H1 (cell line): ENCODE data around the gene FREM2. TPM values are rescaled to one million over a fixed set of nuclear protein-coding genes. Genes with fewer than 3 reads are reported as not detected.

Experiments
- CTCF ChIA-PET: fragments of 300-600 bp; sonication (Branson Sonifier 250); formaldehyde crosslinking; loops from one replicate; lab custom pipeline; 2021; ENCODE audit not compliant: partially characterized antibody; lab: Charles Lee
- POLR2A ChIA-PET: fragments of 300-600 bp; sonication (Branson Sonifier 250); formaldehyde crosslinking; loops from one replicate; lab custom pipeline; 2021; ENCODE audit warnings: inconsistent platforms; ENCODE audit not compliant: partially characterized antibody; lab: Charles Lee
- DNase-seq, 2 experiments: peaks; one replicate each; pipeline versions ENCODE4 v3.0.0 to v3.0.0-alpha.2; 2010 to 2022; ENCODE audit warnings: low spot score in 2 of 2, low read depth in 1 of 2, mixed read lengths in 1 of 2
- FAIRE-seq: peaks from 2 replicates; lab custom pipeline; 2011; peaks lifted over from hg19 to GRCh38; lab: Jason Lieb, UNC
- H2AFZ ChIP-seq: 2 replicates; pipeline ENCODE4 v1.8.1; 2012; ENCODE audit warnings: low read length, inconsistent platforms
- H2AK5ac ChIP-seq: 2 replicates; pipeline ENCODE4 v1.6.1; 2013; ENCODE audit warnings: low read depth, low read length
- H2BK120ac ChIP-seq: replicated peaks from 2 replicates; pipeline ENCODE3; 2013; ENCODE audit warnings: low read depth, low read length, inconsistent platforms
- H2BK12ac ChIP-seq: 2 replicates; pipeline ENCODE4 v1.6.1; 2013; ENCODE audit warnings: low read depth, low read length
- H2BK15ac ChIP-seq: 2 replicates; pipeline ENCODE4 v1.6.1; 2013; ENCODE audit warnings: low read length
- H2BK20ac ChIP-seq: 2 replicates; pipeline ENCODE4 v1.6.1; 2013; ENCODE audit warnings: low read length
- H2BK5ac ChIP-seq: 2 replicates; pipeline ENCODE4 v1.6.1; 2013; ENCODE audit warnings: low read depth, low read length
- H3K14ac ChIP-seq: 2 replicates; pipeline ENCODE4 v1.6.1; 2013; ENCODE audit warnings: inconsistent platforms; ENCODE audit not compliant: insufficient read length
- H3K18ac ChIP-seq: 2 replicates; pipeline ENCODE4 v1.6.1; 2013; ENCODE audit warnings: low read length; ENCODE audit errors: extremely low read depth
- H3K23ac ChIP-seq: 2 replicates; pipeline ENCODE4 v1.6.1; 2013; ENCODE audit warnings: inconsistent platforms; ENCODE audit not compliant: insufficient read length
- H3K23me2 ChIP-seq: 2 replicates; pipeline ENCODE4 v1.6.1; 2013; ENCODE audit warnings: low read depth, low read length
- H3K27ac ChIP-seq: 2 replicates; pipeline ENCODE4 v1.6.1; 2011; ENCODE audit warnings: low read depth, low read length, inconsistent platforms
- H3K27me3 ChIP-seq, 4 experiments: replicated peaks in 1 of 4; 1 replicate in 1 of 4; 2 replicates in 3 of 4; pipeline versions ENCODE4 v1.6.1 to v1.8.1; 2011 to 2013; ENCODE audit warnings: low read length in 3 of 4, mild to moderate bottlenecking in 3 of 4, inconsistent platforms in 2 of 4, mixed read lengths in 2 of 4, moderate library complexity in 1 of 4; ENCODE audit not compliant: control insufficient read depth in 3 of 4, insufficient read depth in 3 of 4; ENCODE audit errors: extremely low read depth in 1 of 4
- H3K36me3 ChIP-seq, 4 experiments: 2 replicates each; pipeline versions ENCODE4 v1.6.1 to v1.8.1; 2011 to 2013; ENCODE audit warnings: mild to moderate bottlenecking in 4 of 4, low read length in 3 of 4, moderate library complexity in 2 of 4, control low read depth in 1 of 4, inconsistent platforms in 1 of 4; ENCODE audit not compliant: insufficient read depth in 4 of 4, control insufficient read depth in 2 of 4
- H3K4ac ChIP-seq: replicated peaks from 2 replicates; pipeline ENCODE3; 2013; ENCODE audit warnings: low read length, low read depth, mixed read lengths, inconsistent platforms; ENCODE audit not compliant: insufficient read length
- H3K4me1 ChIP-seq, 4 experiments: replicated peaks in 1 of 4; 1 replicate in 1 of 4; 2 replicates in 3 of 4; pipeline versions ENCODE4 v1.6.1 to v1.8.1; 2011 to 2013; ENCODE audit warnings: low read length in 3 of 4, inconsistent platforms in 2 of 4, mixed read lengths in 1 of 4; ENCODE audit not compliant: insufficient read depth in 4 of 4, control insufficient read depth in 3 of 4
- H3K4me2 ChIP-seq, 2 experiments: 2 replicates each; pipeline versions ENCODE4 v1.6.1 to v1.8.1; 2011 to 2013; ENCODE audit warnings: low read depth in 2 of 2, low read length in 2 of 2, control low read depth in 1 of 2, inconsistent platforms in 1 of 2, mild to moderate bottlenecking in 1 of 2; ENCODE audit not compliant: insufficient read depth in 1 of 2
- H3K4me3 ChIP-seq, 4 experiments: fragments of 200-600, 300-600 bp in 1 of 4; sonication (generic), shearing (Covaris generic), sonication (Bioruptor Twin) in 1 of 4; 2 replicates each; pipeline versions ENCODE4 v1.5.1 to v1.8.1; 2011 to 2016; ENCODE audit warnings: low read length in 4 of 4, low read depth in 3 of 4, control low read depth in 2 of 4, inconsistent platforms in 2 of 4, mild to moderate bottlenecking in 2 of 4, mixed read lengths in 1 of 4, moderate library complexity in 1 of 4; ENCODE audit not compliant: insufficient read depth in 2 of 4; ENCODE audit errors: extremely low read depth in 1 of 4
- H3K56ac ChIP-seq: replicated peaks from 2 replicates; pipeline ENCODE3; 2013; ENCODE audit warnings: low read depth, mild to moderate bottlenecking, mixed read lengths, low read length, inconsistent platforms; ENCODE audit not compliant: insufficient read length
- H3K79me1 ChIP-seq: 2 replicates; pipeline ENCODE4 v1.6.1; 2013; ENCODE audit warnings: low read depth, low read length, control low read depth
- H3K79me2 ChIP-seq, 2 experiments: 2 replicates each; pipeline versions ENCODE4 v1.6.1 to v1.8.1; 2012 to 2013; ENCODE audit warnings: low read length in 2 of 2, mild to moderate bottlenecking in 2 of 2, inconsistent platforms in 1 of 2; ENCODE audit not compliant: insufficient read depth in 2 of 2, control insufficient read depth in 1 of 2
- H3K9ac ChIP-seq, 4 experiments: replicated peaks in 1 of 4; 1 replicate in 1 of 4; 2 replicates in 3 of 4; pipeline versions ENCODE4 v1.6.1 to v1.8.1; 2011 to 2013; ENCODE audit warnings: low read depth in 3 of 4, low read length in 3 of 4, control low read depth in 2 of 4, mild to moderate bottlenecking in 2 of 4, moderate library complexity in 2 of 4, inconsistent platforms in 1 of 4; ENCODE audit errors: extremely low read depth in 1 of 4
- H3K9me3 ChIP-seq, 2 experiments: 2 replicates each; pipeline versions ENCODE4 v1.6.1 to v1.8.1; 2012 to 2013; ENCODE audit warnings: mild to moderate bottlenecking in 2 of 2, moderate library complexity in 2 of 2, control low read depth in 1 of 2, inconsistent platforms in 1 of 2, low read depth in 1 of 2, low read length in 1 of 2, mixed read lengths in 1 of 2; ENCODE audit not compliant: insufficient read depth in 2 of 2
- H4K20me1 ChIP-seq, 2 experiments: replicated peaks in 1 of 2; 2 replicates each; pipeline versions ENCODE3 to v1.8.1; 2011 to 2013; ENCODE audit warnings: inconsistent platforms in 2 of 2, low read length in 2 of 2, mild to moderate bottlenecking in 1 of 2; ENCODE audit not compliant: insufficient read depth in 2 of 2, control insufficient read depth in 1 of 2
- H4K5ac ChIP-seq: 2 replicates; pipeline ENCODE4 v1.6.1; 2013; ENCODE audit warnings: low read length, low read depth, mixed read lengths, inconsistent platforms; ENCODE audit not compliant: insufficient read length
- H4K8ac ChIP-seq: 2 replicates; pipeline ENCODE4 v1.8.0; 2013; ENCODE audit warnings: mild to moderate bottlenecking, moderate library complexity, low read length, inconsistent platforms; ENCODE audit not compliant: insufficient read depth; ENCODE audit errors: extremely low read depth
- H4K91ac ChIP-seq: replicated peaks from 2 replicates; pipeline ENCODE3; 2013; ENCODE audit warnings: low read length, mixed read lengths, inconsistent platforms; ENCODE audit not compliant: insufficient read length
- ASH2L ChIP-seq: fragments of 200-600, 300-600 bp; sonication (generic); IDR thresholded peaks from one replicate; pipeline ENCODE4 v1.7.1; 2017; ENCODE audit warnings: low read length
- BCL11A ChIP-seq, 2 experiments: IDR thresholded peaks; one replicate each; pipeline ENCODE4 v1.6.1; 2011; ENCODE audit warnings: low read depth in 2 of 2, low read length in 2 of 2, mild to moderate bottlenecking in 2 of 2
- CREB1 ChIP-seq: IDR thresholded peaks from 2 replicates; pipeline ENCODE4 v1.6.1; 2012; ENCODE audit warnings: inconsistent platforms
- CTBP2 ChIP-seq: IDR thresholded peaks from 2 replicates; pipeline ENCODE4 v1.7.0; 2011; ENCODE audit warnings: borderline replicate concordance, mild to moderate bottlenecking, moderate library complexity, mixed read lengths, low read length; ENCODE audit not compliant: insufficient read depth, insufficient read length
- EZH2 ChIP-seq: fragments of 200-600 bp; sonication (generic); IDR thresholded peaks from 2 replicates; pipeline ENCODE4 v1.7.1; 2012; ENCODE audit warnings: low read depth, mild to moderate bottlenecking, moderate library complexity, low read length, inconsistent platforms; ENCODE audit not compliant: severe bottlenecking
- GTF2F1 ChIP-seq: IDR thresholded peaks from 2 replicates; pipeline ENCODE4 v1.6.1; 2012; ENCODE audit warnings: low read depth, low read length, improper control_type of control experiment, borderline replicate concordance
- JUND ChIP-seq: IDR thresholded peaks from 2 replicates; pipeline ENCODE4 v1.6.1; 2011; ENCODE audit warnings: mild to moderate bottlenecking, improper control_type of control experiment, low read length
- KDM1A ChIP-seq: fragments of 200-600, 300-600 bp; sonication (generic); IDR thresholded peaks from 2 replicates; pipeline ENCODE4 v1.7.1; 2016; ENCODE audit warnings: mild to moderate bottlenecking, low read length, borderline replicate concordance
- KDM4A ChIP-seq: IDR thresholded peaks from one replicate; pipeline ENCODE4 v1.7.1; 2012; ENCODE audit warnings: low read depth, mild to moderate bottlenecking, moderate library complexity, low read length, inconsistent platforms; ENCODE audit not compliant: severe bottlenecking
- POLR2A ChIP-seq, 2 experiments: IDR thresholded peaks; 1 replicate in 1 of 2; 2 replicates in 1 of 2; pipeline ENCODE4 v1.6.1; 2011; ENCODE audit warnings: low read depth in 2 of 2, low read length in 2 of 2, mild to moderate bottlenecking in 2 of 2; ENCODE audit errors: control extremely low read depth in 1 of 2
- POLR2AphosphoS5 ChIP-seq: IDR thresholded peaks from 2 replicates; pipeline ENCODE4 v1.6.1; 2011; ENCODE audit warnings: low read depth, low read length
- SIN3A ChIP-seq, 2 experiments: IDR thresholded peaks in 1 of 2; conservative IDR thresholded peaks in 1 of 2; 2 replicates each; pipeline ENCODE4 v1.6.1; 2011 to 2012; ENCODE audit warnings: low read length in 2 of 2, improper control_type of control experiment in 1 of 2, low read depth in 1 of 2, mild to moderate bottlenecking in 1 of 2
- SIRT6 ChIP-seq: IDR thresholded peaks from one replicate; pipeline ENCODE4 v1.7.1; 2012; ENCODE audit warnings: low read length, inconsistent platforms
- ZNF274 ChIP-seq: IDR thresholded peaks from 2 replicates; pipeline ENCODE4 v1.7.0; 2012; ENCODE audit warnings: low read length, borderline replicate concordance; ENCODE audit errors: extremely low read depth
- WGBS, 2 experiments: shearing (Covaris generic) in 1 of 2; methylation state at CpG; one replicate each; pipeline versions ENCODE4 v1.1.6 to v1.1.7; 2013 to 2015; ENCODE audit warnings: low lambda C conversion rate in 2 of 2, mixed read lengths in 2 of 2, inconsistent platforms in 1 of 2, low coverage in 1 of 2, missing lambda C conversion rate in 1 of 2; ENCODE audit not compliant: insufficient replicate concordance in 2 of 2, insufficient coverage in 1 of 2, insufficient read length in 1 of 2; ENCODE audit errors: extremely low coverage in 1 of 2, missing lambda C conversion rate in 1 of 2; 5-methylcytosine and 5-hydroxymethylcytosine counted together
- polyA plus RNA-seq, 7 experiments: library from polyadenylated mRNA; depleted of rRNA in 3 of 7; stranded (reverse) in 5 of 7; unstranded in 2 of 7; fragments of >200 nt in 5 of 7; fragments of 200-250 nt in 2 of 7; gene quantifications; 1 replicate in 5 of 7; 2 replicates in 1 of 7; 4 replicates in 1 of 7; pipeline versions ENCODE4 v1.2.1 to v1.2.3, GENCODE V29; 2011 to 2013; ENCODE audit warnings: missing spikeins in 2 of 7, mixed read lengths in 2 of 7
- total RNA-seq: library from RNA; stranded (reverse); fragmentation: NEBNext Ultra II Directional; extraction: Animal tissue kit (Norgen Biotek cat#: 25700); gene quantifications from 2 replicates; pipeline ENCODE4 v1.2.1, GENCODE V29; 2021

Gene FREM2
- total and polyA plus RNA-seq, 2 of the 8 experiments (the other 6 are each of a cell fraction or from before 2014, with no cell fraction given): 11.6 to 22.8 TPM

DNA sequence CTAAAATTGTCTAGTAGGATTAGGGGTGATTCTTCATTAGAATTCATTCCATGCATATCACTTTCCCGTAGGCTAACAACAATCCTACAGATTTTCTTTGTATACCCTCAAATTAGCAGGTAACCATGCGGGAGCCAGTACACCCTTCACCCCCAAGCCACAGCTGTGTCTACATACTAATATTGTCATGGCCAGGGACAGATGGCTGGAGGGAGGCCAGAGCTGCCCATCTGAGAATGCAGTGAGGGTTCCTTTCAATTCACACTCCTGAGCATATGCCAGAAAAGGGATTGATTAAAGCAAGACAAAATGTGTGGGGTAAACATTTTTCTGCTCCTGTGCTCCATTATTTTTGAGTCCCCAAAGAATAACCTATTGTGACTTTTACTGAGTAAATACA lies 68.9 kb downstream of the FREM2 start:
- CTCF ChIA-PET: interaction anchor here (1.0 kb wide), 1 partner anchor 8 kb away, joined by 3 read pairs; no protein-coding TSS in a partner anchor
- no peak overlapping the region for H2BK12ac ChIP-seq
- H2BK20ac ChIP-seq: no peak overlapping the region
- FAIRE-seq (no peak), DNase-seq (no peak)
- no peak overlapping the region for H3K4me2 ChIP-seq
- no peaks in the 10 kb centered on the region for H3K36me3 ChIP-seq
- no peak overlapping the region for H3K27ac ChIP-seq
- no peaks in the 10 kb centered on the region for H3K79me2 ChIP-seq
- H3K23ac ChIP-seq: no peak overlapping the region
- no peak overlapping the region for H3K4me3 ChIP-seq
- 97% methylated on average over 2 of the region's 2 CpGs; no CpG with 5 or more reads in 1 of the 2 experiments for WGBS, 2 experiments
- no peak overlapping the region for H3K9ac ChIP-seq
- POLR2A ChIA-PET: no interaction called here
- H3K56ac ChIP-seq: no peak overlapping the region
- H3K4me1 ChIP-seq: peaks cover 0 to 13% (median 6%) of the 10 kb centered on the region in 4 experiments; a peak in 3 of 7 replicates
- no peak overlapping the region for H4K8ac ChIP-seq
- no peak overlapping the region for H2BK5ac ChIP-seq
- no peak overlapping the region for H2BK15ac ChIP-seq
- no peaks in the 10 kb centered on the region for H3K79me1 ChIP-seq
- no peak overlapping the region for H4K5ac ChIP-seq
- H4K91ac ChIP-seq: no peak overlapping the region
- no peak overlapping the region for H3K14ac ChIP-seq
- no peaks in the 10 kb centered on the region for H4K20me1 ChIP-seq
- H3K23me2 ChIP-seq: no peaks in the 10 kb centered on the region
- TF ChIP-seq KDM4A (no peak), POLR2AphosphoS5 (no peak), CREB1 (no peak), EZH2 (no peak), KDM1A (no peak), CTBP2 (no peak), ZNF274 (no peak), JUND (no peak), ASH2L (no peak), BCL11A (IDR thresholded peaks at IDR 0.05; ENCODE audit: low read depth in 2 of 2, low read length in 2 of 2) (no peak), POLR2A (IDR thresholded peaks at IDR 0.05; ENCODE audit: control extremely low read depth in 1 of 2, low read depth in 2 of 2, low read length in 2 of 2) (no peak), SIN3A (conservative IDR thresholded peaks at IDR 0.05 in 1 of 2, IDR thresholded peaks at IDR 0.05 in 1 of 2; ENCODE audit: low read depth in 1 of 2, low read length in 2 of 2) (no peak), SIRT6 (no peak), GTF2F1 (no peak)
- H2AFZ ChIP-seq: no peak overlapping the region
- H2BK120ac ChIP-seq: no peak overlapping the region
- H3K9me3 ChIP-seq: no peaks in the 10 kb centered on the region
- no peak overlapping the region for H3K18ac ChIP-seq
- no peaks in the 10 kb centered on the region for H3K27me3 ChIP-seq
- no peak overlapping the region for H3K4ac ChIP-seq
- H2AK5ac ChIP-seq: no peak overlapping the region
